Activated CD4-positive, alpha-beta memory T cell treated with anti-CD3 and anti-CD28 coated beads, Interleukin-2, amount 10 ng/mL, durations not matched to agents 7 days and 5 days (primary cell): ENCODE data around the gene MIEN1. TPM values are rescaled to one million over a fixed set of nuclear protein-coding genes. Genes with fewer than 3 reads are reported as not detected.
A peak's percentile ranks its signal among the peaks of the same experiment; 100 is the strongest.
"Not testable (repeated sequence)": the region's sequence is repeated elsewhere in the genome, so short reads cannot be mapped to it uniquely, and the experiment has no call there.

Experiments used
- CTCF ChIA-PET: fragments of 350-600 bp; sonication (Branson Sonifier 250); formaldehyde crosslinking; loops from one replicate; lab custom pipeline; 2021; ENCODE audit warnings: antibody characterized with exemption, inconsistent platforms; lab: Charles Lee
- POLR2A ChIA-PET: fragments of 350-600 bp; sonication (Branson Sonifier 250); formaldehyde crosslinking; loops from one replicate; lab custom pipeline; 2021; ENCODE audit warnings: antibody characterized with exemption; lab: Charles Lee
- DNase-seq: peaks from one replicate; pipeline ENCODE4 v3.0.0-alpha.2; 2020
- H3K27ac Mint-ChIP-seq: one replicate; pipeline ENCODE4 v1.8.0; 2021; ENCODE audit warnings: mild to moderate bottlenecking, mixed read lengths
- H3K27me3 Mint-ChIP-seq: one replicate; pipeline ENCODE4 v1.8.0; 2021; ENCODE audit warnings: mixed read lengths
- H3K36me3 Mint-ChIP-seq: one replicate; pipeline ENCODE4 v1.8.0; 2021; ENCODE audit warnings: low read depth, mixed read lengths
- H3K4me1 Mint-ChIP-seq: one replicate; pipeline ENCODE4 v1.8.0; 2021; ENCODE audit warnings: mixed read lengths
- H3K4me3 Mint-ChIP-seq: one replicate; pipeline ENCODE4 v1.8.0; 2021; ENCODE audit warnings: mild to moderate bottlenecking, mixed read lengths
- H3K9me3 Mint-ChIP-seq: one replicate; pipeline ENCODE4 v1.8.0; 2021; ENCODE audit warnings: mixed read lengths
- total RNA-seq, 2 experiments: library from RNA; stranded (reverse); gene quantifications; one replicate each; pipeline ENCODE4 v1.2.3, GENCODE V29; 2021

MIEN1 gene
- total RNA-seq, 2 experiments from 2014 or later = 40.1 to 45.1 TPM

DNA sequence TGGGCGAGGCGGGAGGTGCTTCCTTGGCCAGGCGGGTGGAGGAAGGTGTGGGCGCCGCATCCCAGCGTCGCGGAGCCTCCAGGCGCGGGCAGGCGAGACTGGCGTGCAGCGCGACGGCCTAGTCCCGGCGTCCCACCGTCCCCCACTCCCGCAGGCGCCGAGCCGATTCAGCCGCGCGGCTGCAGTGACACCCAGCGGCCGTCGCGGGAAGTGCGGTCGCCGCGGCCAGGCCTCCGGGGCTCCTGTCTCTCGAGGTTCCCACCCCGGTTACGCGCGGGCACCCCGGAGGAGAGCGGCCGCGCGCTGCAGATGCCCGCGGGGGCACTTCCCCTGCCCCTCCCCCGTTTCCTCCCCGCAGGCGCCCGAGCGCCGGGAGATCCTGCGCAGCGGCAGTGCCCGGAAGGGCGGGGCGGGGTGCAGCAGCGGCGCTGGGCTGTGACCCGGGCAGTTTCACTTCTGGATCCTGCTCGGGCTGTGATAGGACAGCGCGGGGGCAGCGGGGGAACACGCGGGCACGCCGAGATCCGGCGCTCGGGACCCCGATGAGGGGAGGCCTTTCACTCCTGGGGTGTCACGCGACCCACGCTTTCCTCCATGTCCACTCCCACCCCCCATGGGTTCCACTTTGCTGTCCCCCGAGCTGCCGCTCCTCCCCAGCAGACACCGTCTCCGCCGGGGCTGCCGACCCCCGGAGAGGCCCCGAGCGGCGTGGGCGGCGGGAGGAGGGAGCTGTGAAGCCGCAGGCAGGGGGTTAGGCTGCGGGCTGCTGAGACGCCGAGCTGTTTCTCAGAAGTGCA is 24.0 kb upstream of the MIEN1 start:
- Mint-ChIP-seq H3K4me3 (peak overlapping the region; percentile 77), H3K4me1 (peaks cover 59% of the 10 kb centered on the region), H3K27ac (peak overlapping the region; percentile 67), H3K36me3 (no peaks in the 10 kb centered on the region), H3K27me3 (no peaks in the 10 kb centered on the region), H3K9me3 (no peaks in the 10 kb centered on the region)
- ChIA-PET CTCF (interaction anchor here (0.7 to 5.9 kb wide), 12 partner anchors 15 to 226 kb away, joined by 3 to 51 read pairs (median 4); partner anchors contain the start of genes IKZF3, MIEN1 and PSMD3), POLR2A (interaction anchor here (1.0 to 6.2 kb wide), 19 partner anchors 9 to 135 kb away, joined by 3 to 57 read pairs (median 6); partner anchors contain the start of genes IKZF3, MIEN1 and STARD3)
- peak; percentile 99 for DNase-seq

DNA sequence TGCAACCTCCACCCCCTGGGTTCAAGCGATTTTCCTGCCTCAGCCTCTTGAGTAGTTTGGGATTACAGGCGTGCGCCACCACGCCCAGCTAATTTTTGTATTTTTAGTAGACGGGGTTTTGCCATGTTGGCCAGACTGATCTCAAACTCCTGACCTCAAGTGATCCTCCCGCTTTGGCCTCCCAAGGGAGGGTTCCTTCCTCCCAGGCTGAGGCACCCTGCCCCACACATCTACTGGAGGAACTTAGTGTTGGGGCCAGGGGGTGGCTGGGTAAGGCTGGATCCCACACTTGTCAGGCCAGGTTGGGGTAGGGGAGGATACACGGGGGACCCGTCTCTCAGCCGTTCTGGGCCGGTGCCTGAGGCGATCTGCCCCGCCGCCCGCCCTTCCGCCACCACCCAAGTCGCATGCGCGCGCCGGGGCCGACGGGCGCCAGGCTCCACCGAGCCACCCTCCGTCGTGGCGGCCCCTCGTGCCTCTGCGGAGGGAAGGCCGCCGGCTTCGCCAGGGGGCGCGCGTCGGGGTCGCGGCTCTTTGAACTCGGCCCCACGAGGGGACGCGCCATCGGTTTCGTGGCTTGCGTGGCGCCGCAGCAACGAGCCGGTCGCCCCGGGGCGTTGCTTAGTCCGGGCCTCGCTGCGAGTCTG is 23.3 kb upstream of the MIEN1 start:
- peak overlapping the region; percentile 77 for H3K4me3 Mint-ChIP-seq
- no peaks in the 10 kb centered on the region for H3K9me3 Mint-ChIP-seq
- POLR2A ChIA-PET = interaction anchor here (0.9 to 5.8 kb wide), 11 partner anchors 16 to 306 kb away, joined by 3 to 53 read pairs (median 6); partner anchors contain the start of genes IKZF3, MIEN1 and PGAP3
- H3K36me3 Mint-ChIP-seq = no peaks in the 10 kb centered on the region
- H3K27ac Mint-ChIP-seq = peak overlapping the region; percentile 85
- H3K4me1 Mint-ChIP-seq = peaks cover 51% of the 10 kb centered on the region
- CTCF ChIA-PET = interaction anchor here (0.7 to 5.9 kb wide), 11 partner anchors 21 to 874 kb away, joined by 3 to 51 read pairs (median 4); partner anchors contain the start of genes IKZF3 and MIEN1
- no peaks in the 10 kb centered on the region for H3K27me3 Mint-ChIP-seq
- peak; percentile 62 for DNase-seq

GRCh38 chr17:39752241-39752881 is 22.0 kb upstream of the MIEN1 start:
- POLR2A ChIA-PET = interaction anchor here (1.0 to 5.8 kb wide), 7 partner anchors 16 to 307 kb away, joined by 3 to 32 read pairs (median 6); partner anchors contain the start of gene MIEN1
- Mint-ChIP-seq H3K9me3 (no peaks in the 10 kb centered on the region), H3K36me3 (no peaks in the 10 kb centered on the region), H3K27me3 (no peaks in the 10 kb centered on the region), H3K27ac (peak overlapping the region; percentile 78), H3K4me3 (peak overlapping the region; percentile 65), H3K4me1 (peaks cover 39% of the 10 kb centered on the region)
- CTCF ChIA-PET = interaction anchor here (0.9 to 5.9 kb wide), 6 partner anchors 22 to 228 kb away, joined by 3 to 51 read pairs (median 6); partner anchors contain the start of genes MIEN1 and PSMD3
- DNase-seq = no peak

- Mint-ChIP-seq H3K4me1 (peaks cover 31% of the 10 kb centered on the region), H3K36me3 (no peaks in the 10 kb centered on the region), H3K27me3 (no peaks in the 10 kb centered on the region), H3K9me3 (no peaks in the 10 kb centered on the region), H3K4me3 (no peak overlapping the region), H3K27ac (no peak overlapping the region)
- ChIA-PET POLR2A (interaction anchor here (1.0 to 1.8 kb wide), 3 partner anchors 21 to 130 kb away, joined by 3 to 8 read pairs (median 4); partner anchors contain the start of gene MIEN1), CTCF (interaction anchor here (1.5 to 5.9 kb wide), 3 partner anchors 21 to 229 kb away, joined by 4 to 51 read pairs (median 37); partner anchors contain the start of genes MIEN1 and PSMD3)
- DNase-seq = no peak
Measured at GRCh38 chr17:39751637-39752036, 21.3 kb upstream of the MIEN1 start.

DNA sequence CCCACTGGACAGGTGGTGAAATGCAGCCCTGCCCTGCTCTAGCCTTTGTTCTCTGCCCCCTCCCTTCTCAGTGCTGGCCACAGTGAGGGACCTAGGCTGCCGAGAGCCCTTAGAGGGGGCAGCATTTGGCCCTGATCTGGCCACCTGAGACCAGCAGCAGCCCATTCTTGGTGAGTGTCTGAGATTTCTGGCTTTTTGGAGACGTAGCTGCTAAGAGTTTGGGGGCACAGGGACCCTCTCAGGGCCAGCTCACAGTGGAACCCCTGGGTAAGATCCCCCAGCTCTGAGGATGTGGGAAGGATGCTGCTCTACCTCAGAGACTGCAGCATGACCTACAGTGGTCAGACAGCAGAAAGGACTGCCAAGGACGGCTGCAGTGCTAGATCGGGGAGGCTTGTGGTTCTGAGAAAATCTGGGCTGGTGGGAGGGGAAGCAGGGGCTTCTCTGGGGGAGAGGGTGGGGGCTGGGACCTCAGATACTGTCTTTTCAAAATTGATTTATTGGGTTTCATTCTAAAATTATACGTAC is 20.7 kb upstream of the MIEN1 start:
- Mint-ChIP-seq H3K36me3 (no peaks in the 10 kb centered on the region), H3K4me3 (no peak overlapping the region), H3K27ac (no peak overlapping the region), H3K4me1 (peaks cover 26% of the 10 kb centered on the region), H3K9me3 (no peaks in the 10 kb centered on the region), H3K27me3 (no peaks in the 10 kb centered on the region)
- DNase-seq = no peak
- POLR2A ChIA-PET = interaction anchor here (1.0 to 1.3 kb wide), 2 partner anchors 20 to 129 kb away, joined by 3 to 4 read pairs; partner anchors contain the start of gene MIEN1
- CTCF ChIA-PET = interaction anchor here (5.9 kb wide), 1 partner anchor 130 kb away, joined by 51 read pairs; no protein-coding TSS in a partner anchor

DNA sequence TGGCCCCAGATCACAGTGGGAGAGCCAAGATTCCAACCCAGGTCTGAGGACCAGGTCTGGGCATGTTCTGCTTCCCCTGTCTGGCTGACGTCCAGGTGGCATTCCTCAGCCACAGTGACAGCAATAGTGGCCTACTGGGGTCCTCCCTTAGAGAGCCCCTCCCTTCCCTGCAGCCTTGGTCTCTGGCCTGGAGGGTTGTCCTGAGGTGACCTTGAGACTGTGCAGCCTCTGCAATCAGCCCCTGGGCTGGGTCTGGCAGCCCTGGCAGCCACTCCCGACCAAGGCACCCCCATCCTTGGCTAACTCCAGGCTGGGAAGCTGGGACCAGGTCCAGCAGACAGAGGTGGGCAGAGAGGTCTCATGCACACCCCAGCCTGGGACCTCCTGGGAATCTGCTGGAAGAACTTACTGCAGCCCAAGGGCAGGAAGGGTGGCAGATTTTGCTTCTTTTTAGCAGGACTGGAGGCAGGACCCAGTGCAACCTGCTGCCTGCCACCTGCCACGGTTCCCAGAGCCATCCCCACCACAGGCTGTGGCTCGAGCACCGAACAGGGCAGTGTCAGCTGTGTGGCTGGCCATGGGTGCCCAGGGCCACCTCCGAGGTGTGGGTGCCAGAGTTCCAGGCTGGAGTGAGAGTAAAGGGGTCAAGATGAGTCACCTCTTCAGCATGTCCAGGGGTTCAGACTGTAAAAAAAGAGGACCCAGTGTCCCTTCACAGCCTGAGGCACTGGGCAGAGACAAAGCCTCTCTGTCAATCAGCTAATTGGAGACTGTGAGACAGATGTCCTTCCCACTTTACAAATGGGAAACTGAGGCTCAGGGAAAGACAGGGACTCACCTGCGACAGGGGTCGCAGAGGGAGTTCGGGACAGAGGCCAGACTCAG is 20.0 kb upstream of the MIEN1 start:
- peaks cover 19% of the 10 kb centered on the region for H3K4me1 Mint-ChIP-seq
- no peaks in the 10 kb centered on the region for H3K27me3 Mint-ChIP-seq
- POLR2A ChIA-PET = interaction anchor here (1.0 to 1.3 kb wide), 2 partner anchors 20 to 129 kb away, joined by 3 to 4 read pairs; partner anchors contain the start of gene MIEN1
- H3K4me3 Mint-ChIP-seq = no peak overlapping the region
- DNase-seq = no peak
- CTCF ChIA-PET = interaction anchor here (2.0 to 5.9 kb wide), 2 partner anchors 129 kb away, joined by 6 to 51 read pairs; no protein-coding TSS in a partner anchor
- no peak overlapping the region for H3K27ac Mint-ChIP-seq
- no peaks in the 10 kb centered on the region for H3K9me3 Mint-ChIP-seq
- no peaks in the 10 kb centered on the region for H3K36me3 Mint-ChIP-seq

DNA sequence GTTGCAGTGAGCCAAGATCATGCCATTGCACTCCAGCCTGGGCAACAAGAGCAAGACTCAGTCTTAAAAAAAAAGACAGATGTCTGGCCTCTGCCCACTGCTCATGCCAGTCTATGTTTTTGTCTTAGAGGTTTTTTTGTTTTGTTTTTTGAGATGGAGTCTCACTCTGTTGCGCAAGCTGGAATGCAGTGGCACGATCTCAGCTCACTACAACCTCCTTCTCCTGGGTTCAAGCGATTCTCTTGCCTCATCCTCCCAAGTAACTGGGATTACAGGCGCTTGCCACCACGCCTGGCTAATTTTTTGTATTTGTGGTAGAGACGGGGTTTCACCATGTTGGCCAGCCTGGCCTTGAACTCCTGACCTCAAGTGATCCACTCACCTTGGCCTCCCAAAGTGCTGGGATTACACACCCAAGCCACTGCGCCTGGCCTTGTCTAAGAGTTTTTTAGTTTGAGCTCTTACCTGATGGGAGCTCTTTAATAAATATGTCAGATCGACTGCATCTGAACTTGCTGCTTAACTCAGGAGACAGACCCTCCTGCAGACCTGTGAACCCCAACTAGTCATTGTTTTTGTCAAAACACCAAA is 18.2 kb upstream of the MIEN1 start:
- H3K9me3 Mint-ChIP-seq, H3K4me3 Mint-ChIP-seq, H3K36me3 Mint-ChIP-seq, DNase-seq, H3K27me3 Mint-ChIP-seq, H3K27ac Mint-ChIP-seq: not testable (repeated sequence)
- ChIA-PET POLR2A (interaction anchor here (0.8 to 1.3 kb wide), 2 partner anchors 18 to 20 kb away, joined by 3 read pairs; no protein-coding TSS in a partner anchor), CTCF (interaction anchor here (1.0 to 2.0 kb wide), 3 partner anchors 18 to 127 kb away, joined by 3 to 6 read pairs (median 3); no protein-coding TSS in a partner anchor)
- peaks cover 13% of the 10 kb centered on the region for H3K4me1 Mint-ChIP-seq

GRCh38 chr17:39747745-39748144 is 17.4 kb upstream of the MIEN1 start:
- H3K9me3 Mint-ChIP-seq = no peaks in the 10 kb centered on the region
- no peak for DNase-seq
- ChIA-PET CTCF (interaction anchor here (1.5 kb wide), 1 partner anchor 17 kb away, joined by 3 read pairs; no protein-coding TSS in a partner anchor), POLR2A (interaction anchor here (1.3 kb wide), 1 partner anchor 19 kb away, joined by 3 read pairs; no protein-coding TSS in a partner anchor)
- no peak overlapping the region for H3K4me3 Mint-ChIP-seq
- no peaks in the 10 kb centered on the region for H3K36me3 Mint-ChIP-seq
- peaks cover 6% of the 10 kb centered on the region for H3K4me1 Mint-ChIP-seq
- no peaks in the 10 kb centered on the region for H3K27me3 Mint-ChIP-seq
- H3K27ac Mint-ChIP-seq = no peak overlapping the region

- Mint-ChIP-seq H3K4me1 (peaks cover under 1% of the 10 kb centered on the region), H3K9me3 (no peaks in the 10 kb centered on the region), H3K27me3 (no peaks in the 10 kb centered on the region), H3K4me3 (no peak overlapping the region), H3K36me3 (no peaks in the 10 kb centered on the region), H3K27ac (no peak overlapping the region)
- CTCF ChIA-PET = interaction anchor here (1.2 kb wide), 1 partner anchor 15 kb away, joined by 4 read pairs; the partner anchor contains the start of gene MIEN1
- POLR2A ChIA-PET = no interaction called here
- no peak for DNase-seq
Measured at GRCh38 chr17:39746145-39746461, 15.8 kb upstream of the MIEN1 start.

DNA sequence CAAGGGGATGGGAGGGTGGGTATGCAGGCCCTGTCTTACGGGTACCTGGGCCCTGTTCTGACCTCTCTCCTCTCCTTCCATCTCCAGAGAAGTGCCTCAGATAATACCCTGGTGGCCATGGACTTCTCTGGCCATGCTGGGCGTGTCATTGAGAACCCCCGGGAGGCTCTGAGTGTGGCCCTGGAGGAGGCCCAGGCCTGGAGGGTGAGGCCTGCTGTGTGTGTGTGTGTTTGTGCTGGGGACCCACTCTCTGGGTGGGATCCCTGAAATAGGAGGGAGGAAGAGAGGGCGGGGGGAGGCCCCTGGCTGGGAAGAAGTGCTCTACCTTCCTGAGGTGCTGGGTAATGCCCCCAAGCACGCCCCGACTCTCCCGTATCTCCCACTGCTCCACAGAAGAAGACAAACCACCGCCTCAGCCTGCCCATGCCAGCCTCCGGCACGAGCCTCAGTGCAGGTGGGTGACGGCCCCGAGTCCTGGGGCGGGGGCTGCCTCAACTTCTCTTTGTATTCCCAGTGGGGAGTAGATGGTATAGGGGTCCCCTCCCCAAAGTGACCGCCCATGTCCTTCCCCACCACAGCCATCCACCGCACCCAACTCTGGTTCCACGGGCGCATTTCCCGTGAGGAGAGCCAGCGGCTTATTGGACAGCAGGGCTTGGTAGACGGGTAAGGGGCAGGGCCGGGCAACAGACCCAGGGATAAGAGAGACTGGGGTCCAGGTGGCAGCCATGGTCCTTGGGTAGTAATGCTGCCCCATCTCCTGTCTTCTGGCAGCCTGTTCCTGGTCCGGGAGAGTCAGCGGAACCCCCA is 15.2 kb upstream of the MIEN1 start:
- no peaks in the 10 kb centered on the region for H3K9me3 Mint-ChIP-seq
- no peaks in the 10 kb centered on the region for H3K27me3 Mint-ChIP-seq
- DNase-seq = no peak
- ChIA-PET CTCF (interaction anchor here (1.2 kb wide), 1 partner anchor 15 kb away, joined by 4 read pairs; the partner anchor contains the start of gene MIEN1), POLR2A (no interaction called here)
- H3K27ac Mint-ChIP-seq = no peak overlapping the region
- H3K36me3 Mint-ChIP-seq = no peaks in the 10 kb centered on the region
- no peak overlapping the region for H3K4me3 Mint-ChIP-seq
- peaks cover 6% of the 10 kb centered on the region for H3K4me1 Mint-ChIP-seq
